Measurements from ENCODE around the gene SIM2. TPM values are rescaled to one million over a fixed set of nuclear protein-coding genes. Genes with fewer than 3 reads are reported as not detected.

SIM2 gene
- total RNA-seq, 1 experiment from 2014 or later, result 9.1 TPM

DNA sequence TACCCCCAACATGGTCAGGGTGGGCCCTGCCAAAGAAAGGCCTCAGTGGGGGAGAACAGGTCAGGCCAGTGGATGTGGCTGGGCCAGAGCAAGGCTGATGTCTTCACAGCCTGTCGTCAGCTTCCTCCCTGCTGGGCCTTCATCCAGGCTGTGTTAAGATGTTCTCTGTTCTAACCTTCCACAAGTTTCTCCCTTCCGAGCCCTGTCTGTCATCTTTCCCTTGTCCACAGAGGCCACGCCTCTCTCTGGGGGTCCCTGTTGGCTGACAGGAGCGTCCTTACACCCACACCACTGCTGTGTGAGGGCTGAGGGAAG lies 36.2 kb downstream of the SIM2 start:
- no peak for DNase-seq (ENCODE audit: low read depth)

- DNase-seq (ENCODE audit: low read depth), result peak; percentile 21
These were observed 36.9 kb downstream of the SIM2 start for GRCh38 chr21:36735724-36736320.

- no peak for DNase-seq (ENCODE audit: low read depth)
These were observed 39.7 kb downstream of the SIM2 start for GRCh38 chr21:36738489-36739126.

- no peak for DNase-seq (ENCODE audit: low read depth)
These were observed 42.6 kb downstream of the SIM2 start for GRCh38 chr21:36741506-36741905.

DNA sequence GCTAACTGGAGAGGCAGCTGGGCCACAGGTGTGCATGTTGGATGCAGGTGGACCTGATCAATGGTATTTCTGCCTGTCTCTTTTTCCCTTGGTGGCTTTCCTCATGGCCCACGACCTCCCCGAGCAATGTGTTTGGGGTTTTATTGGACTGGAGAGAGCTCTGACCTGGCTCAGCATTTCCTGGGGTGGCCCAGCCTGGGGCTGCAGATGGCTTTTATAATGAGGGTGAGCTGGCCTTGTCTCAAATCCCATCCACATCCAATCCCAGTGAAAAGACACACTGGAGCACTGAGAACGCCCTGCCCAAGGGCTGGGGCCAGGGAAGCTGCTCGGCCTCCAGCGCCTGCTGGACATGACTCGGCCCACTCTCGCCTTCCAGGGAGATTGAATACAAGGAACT lies 44.1 kb downstream of the SIM2 start:
- no peak for DNase-seq (ENCODE audit: low read depth)

DNA sequence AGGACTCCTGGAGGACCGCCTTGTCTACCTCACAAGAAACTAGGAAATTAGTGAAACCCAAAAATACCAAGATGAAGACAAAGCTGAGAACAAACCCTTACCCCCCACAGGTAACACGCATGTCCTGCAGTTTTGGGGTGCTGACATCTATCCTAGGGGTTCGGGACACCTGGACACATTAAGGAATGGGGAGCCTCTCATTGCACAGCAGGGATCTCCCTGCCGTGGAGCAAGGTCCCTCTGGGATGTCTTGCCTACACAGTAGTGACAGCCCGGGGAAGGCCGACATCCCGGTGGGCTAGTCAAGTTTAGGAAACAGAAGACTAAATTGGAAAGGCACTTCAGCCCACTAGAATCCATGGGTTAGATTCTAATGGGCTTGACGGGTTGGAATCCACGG lies 44.5 kb downstream of the SIM2 start:
- no peak for DNase-seq (ENCODE audit: low read depth)

GRCh38 chr21:36744190-36744559 lies 45.3 kb downstream of the SIM2 start:
- no peak for DNase-seq (ENCODE audit: low read depth)

- no peak for DNase-seq (ENCODE audit: low read depth)
These were observed 45.8 kb downstream of the SIM2 start for GRCh38 chr21:36744560-36745231.

GRCh38 chr21:36745459-36745858 lies 46.5 kb downstream of the SIM2 start:
- DNase-seq (ENCODE audit: low read depth), result no peak

- no peak for DNase-seq (ENCODE audit: low read depth)
These were observed 48.3 kb downstream of the SIM2 start for GRCh38 chr21:36747041-36747814.

- DNase-seq (ENCODE audit: low read depth), result no peak
These were observed 49.0 kb downstream of the SIM2 start for GRCh38 chr21:36747815-36748383.

DNA sequence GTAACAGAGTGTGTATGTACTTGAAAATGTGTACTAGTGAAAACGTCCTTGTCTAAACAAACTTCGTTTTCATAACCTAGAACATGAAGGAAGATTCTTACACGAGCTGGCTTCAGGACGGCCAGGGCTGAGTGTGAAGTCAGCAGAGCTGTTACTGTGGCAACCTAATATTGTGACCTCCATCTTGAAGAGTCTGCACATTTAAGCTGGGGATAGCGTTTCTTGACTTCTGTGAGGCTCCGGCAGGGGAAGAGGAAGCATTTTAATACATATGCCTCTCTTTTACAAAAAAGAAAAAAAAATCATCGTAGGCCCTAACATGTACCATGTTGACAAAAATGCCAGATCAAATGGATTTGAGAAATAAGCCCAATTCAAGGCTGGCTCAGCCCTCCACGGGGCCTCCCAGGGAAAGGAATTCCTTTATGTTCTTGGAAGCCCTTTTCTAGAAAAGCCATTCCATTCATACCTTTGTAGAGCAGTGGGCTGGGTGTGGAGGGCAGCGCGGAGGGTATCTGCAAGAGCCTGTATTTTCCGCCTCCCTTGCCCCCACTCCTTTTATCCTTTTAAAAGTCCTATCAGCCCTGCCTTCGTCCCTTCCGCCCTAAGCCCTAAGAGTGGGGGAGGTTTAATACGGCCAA lies 51.1 kb downstream of the SIM2 start:
- peak; percentile 20 for DNase-seq (ENCODE audit: low read depth)

GRCh38 chr21:36750576-36750959 lies 51.7 kb downstream of the SIM2 start:
- no peak for DNase-seq (ENCODE audit: low read depth)

GRCh38 chr21:36751383-36751782 lies 52.5 kb downstream of the SIM2 start:
- no peak for DNase-seq (ENCODE audit: low read depth)

DNA sequence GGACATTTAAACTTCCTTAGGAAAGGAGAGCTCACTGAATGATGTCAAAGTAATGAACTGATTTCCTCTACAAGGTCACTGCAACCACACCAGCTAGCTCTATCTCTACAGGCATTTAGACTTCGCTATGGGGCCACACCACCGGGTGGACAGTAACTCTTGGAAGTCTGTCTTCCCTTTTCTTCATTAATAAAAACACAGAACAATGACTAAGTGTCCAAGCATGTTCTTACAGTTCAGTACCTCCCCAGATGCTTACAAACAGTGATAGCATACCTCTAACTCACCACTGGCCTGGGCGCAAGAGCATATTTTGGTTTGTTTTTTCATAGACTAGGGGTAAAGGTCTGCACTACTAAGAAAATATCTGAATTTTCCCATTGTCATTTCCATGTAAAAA lies 54.6 kb downstream of the SIM2 start:
- DNase-seq (ENCODE audit: low read depth), result peak; percentile 61

DNA sequence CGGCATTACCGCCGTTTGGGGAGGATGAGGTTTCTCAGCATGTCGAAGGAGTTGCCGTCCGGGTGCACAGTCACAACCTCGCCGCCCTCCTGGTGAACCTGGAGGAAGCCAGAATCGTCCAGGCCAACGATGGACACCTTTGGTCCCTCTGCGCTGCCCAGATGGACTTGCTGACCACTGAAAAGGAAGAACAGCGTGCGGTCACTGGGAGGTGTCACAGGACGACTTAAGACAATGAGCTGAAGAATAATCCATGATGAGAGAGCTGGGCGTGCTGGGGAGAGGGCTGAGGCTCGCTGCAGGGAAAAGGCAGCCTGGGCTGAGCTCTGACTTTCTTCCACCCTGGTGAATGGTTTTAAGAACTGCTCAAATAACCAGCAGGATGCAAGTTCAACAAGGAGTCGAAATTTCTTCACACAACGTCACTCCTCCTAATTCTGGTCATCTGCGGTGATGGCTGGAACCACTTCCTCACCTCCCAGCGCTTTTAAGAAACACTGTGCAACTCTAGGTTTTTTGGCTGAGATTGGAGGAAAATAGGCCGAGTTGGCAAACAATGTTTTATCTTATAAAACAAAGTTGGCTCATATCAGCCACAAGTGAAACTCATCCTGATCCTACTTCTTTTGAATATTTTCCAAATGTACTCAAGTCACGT lies 55.5 kb downstream of the SIM2 start:
- no peak for DNase-seq (ENCODE audit: low read depth)

- DNase-seq (ENCODE audit: low read depth), result peak; percentile 27
These were observed 57.6 kb downstream of the SIM2 start for GRCh38 chr21:36756527-36756926.

DNA sequence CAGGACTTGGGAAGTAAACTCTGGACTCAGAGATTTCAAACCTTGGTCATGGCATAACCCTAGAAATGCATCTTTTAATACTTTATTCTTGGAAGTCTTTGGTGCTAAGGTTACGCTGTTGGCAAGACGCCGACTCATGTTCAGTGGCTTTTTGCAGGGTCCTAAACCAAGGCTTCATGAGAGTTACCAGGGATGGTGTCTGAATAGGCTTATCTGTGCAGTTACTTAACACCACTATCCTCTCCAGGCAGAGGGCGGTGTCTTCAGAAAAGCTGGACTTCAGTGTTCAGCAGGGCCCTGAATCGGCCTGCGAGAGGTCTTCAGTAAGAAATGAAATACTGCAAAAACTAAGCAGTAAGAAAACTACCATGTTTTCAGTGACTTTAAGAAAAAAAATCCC lies 58.3 kb downstream of the SIM2 start:
- DNase-seq (ENCODE audit: low read depth), result no peak

DNA sequence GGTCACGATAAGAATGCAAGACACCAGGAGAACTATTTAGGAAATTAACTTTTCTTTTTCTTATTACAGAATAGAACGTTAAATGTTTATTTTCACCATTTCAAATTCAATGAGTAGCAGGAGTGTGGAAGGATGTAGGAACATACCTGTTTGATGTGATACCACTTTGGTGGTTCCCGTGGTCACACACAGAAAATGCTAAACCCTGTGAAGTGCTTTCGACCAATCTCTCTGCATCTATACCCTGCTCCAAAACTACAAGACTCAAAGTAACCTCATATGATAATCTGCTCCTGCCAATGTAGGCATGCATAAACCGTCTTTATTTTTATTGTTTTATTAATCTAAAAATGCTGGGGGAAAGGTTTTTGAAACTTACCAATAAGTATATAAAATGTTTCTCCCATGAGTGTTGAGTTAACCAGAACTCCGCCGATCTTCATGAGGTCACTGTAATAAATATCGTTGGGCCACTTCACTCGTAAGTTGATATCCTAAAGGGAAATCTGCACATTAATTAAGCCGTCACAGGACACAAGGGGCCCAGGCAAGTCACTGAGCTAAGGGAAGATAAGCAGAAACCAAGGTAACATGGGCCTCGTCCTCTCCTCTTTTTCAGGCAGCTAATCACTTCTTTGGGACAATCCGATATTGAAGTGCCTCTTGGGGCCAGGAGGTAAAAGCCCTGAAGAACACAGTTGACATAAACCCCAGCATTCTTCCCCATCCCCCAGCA lies 60.6 kb downstream of the SIM2 start:
- no peak for DNase-seq (ENCODE audit: low read depth)

DNA sequence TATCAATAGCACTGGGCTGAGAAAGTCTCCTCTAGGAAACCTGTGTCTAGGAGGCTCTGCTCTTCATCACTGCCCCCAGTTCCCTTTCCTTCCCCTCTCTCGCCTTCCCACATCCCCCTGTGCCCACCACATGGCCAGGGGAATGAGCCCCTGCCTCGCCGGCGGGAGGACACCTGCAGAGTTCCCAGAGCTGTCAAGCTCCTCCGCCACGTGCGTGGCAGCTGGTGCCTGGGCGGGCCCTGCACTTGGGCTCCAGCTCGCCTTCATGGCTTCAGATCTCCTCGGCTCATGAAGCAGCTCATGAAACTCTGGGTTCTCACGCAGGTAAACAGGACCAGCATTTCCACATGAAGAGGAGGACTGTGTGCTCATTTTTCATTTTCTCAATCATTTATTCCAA lies 62.8 kb downstream of the SIM2 start:
- DNase-seq (ENCODE audit: low read depth), result no peak

- no peak for DNase-seq (ENCODE audit: low read depth)
These were observed 63.7 kb downstream of the SIM2 start for GRCh38 chr21:36762642-36763041.

All from LHCN-M2 (cell line).